ENCODE measurements around the gene NXN.

Gene NXN

GRCh38 chr17:880443-881269 lies 98.9 kb downstream of the NXN start:
- no peaks in the 10 kb centered on the region for H3K79me2 ChIP-seq (ENCODE audit: control insufficient read depth, low read length)
- no peaks in the 10 kb centered on the region for H3K9me3 ChIP-seq (ENCODE audit: control insufficient read depth, insufficient read depth, low read length)
- no peak for TF ChIP-seq EZH2phosphoT487 (IDR thresholded peaks at IDR 0.05; ENCODE audit: borderline replicate concordance, low read length)
- no peak for TF ChIP-seq CTCF (IDR thresholded peaks at IDR 0.05; ENCODE audit: low read depth, low read length, poor library complexity, severe bottlenecking)
- H3K27me3 ChIP-seq (ENCODE audit: control insufficient read depth, low read length), result no peaks in the 10 kb centered on the region
- no peak overlapping the region for H3K4me3 ChIP-seq (ENCODE audit: low read length)
- peaks cover 28% of the 10 kb centered on the region for H3K4me1 ChIP-seq (ENCODE audit: control insufficient read depth, low read length)
- H3F3A ChIP-seq (ENCODE audit: control insufficient read depth, insufficient read depth), result no peaks in the 10 kb centered on the region
- H4K20me1 ChIP-seq (ENCODE audit: control insufficient read depth, insufficient read depth, low read depth, low read length), result no peaks in the 10 kb centered on the region
- no peaks in the 10 kb centered on the region for H3K36me3 ChIP-seq (ENCODE audit: control insufficient read depth, low read length)
- no peaks in the 10 kb centered on the region for H3K9me2 ChIP-seq (replicated peaks; ENCODE audit: control insufficient read depth, low read length)
- no peak overlapping the region for H3K4me2 ChIP-seq (ENCODE audit: low read length)
- H3K27ac ChIP-seq (ENCODE audit: low read depth, low read length), result no peak overlapping the region

GRCh38 chr17:879546-880442 lies 99.8 kb downstream of the NXN start:
- peak; percentile 71 for TF ChIP-seq CTCF (IDR thresholded peaks at IDR 0.05; ENCODE audit: low read depth, low read length, poor library complexity, severe bottlenecking)
- no peak for TF ChIP-seq EZH2phosphoT487 (IDR thresholded peaks at IDR 0.05; ENCODE audit: borderline replicate concordance, low read length)
- Histone ChIP-seq H3K27me3 (ENCODE audit: control insufficient read depth, low read length) (no peaks in the 10 kb centered on the region), H3K4me3 (ENCODE audit: low read length) (no peak overlapping the region), H3F3A (ENCODE audit: control insufficient read depth, insufficient read depth) (no peaks in the 10 kb centered on the region), H3K4me1 (ENCODE audit: control insufficient read depth, low read length) (peaks cover 28% of the 10 kb centered on the region), H3K9me2 (replicated peaks; ENCODE audit: control insufficient read depth, low read length) (no peaks in the 10 kb centered on the region), H3K9me3 (ENCODE audit: control insufficient read depth, insufficient read depth, low read length) (no peaks in the 10 kb centered on the region), H3K4me2 (ENCODE audit: low read length) (peak overlapping the region; percentile 37; the same call in 1 of the 2 replicates), H3K79me2 (ENCODE audit: control insufficient read depth, low read length) (no peaks in the 10 kb centered on the region), H3K36me3 (ENCODE audit: control insufficient read depth, low read length) (no peaks in the 10 kb centered on the region), H4K20me1 (ENCODE audit: control insufficient read depth, insufficient read depth, low read depth, low read length) (no peaks in the 10 kb centered on the region), H3K27ac (ENCODE audit: low read depth, low read length) (no peak overlapping the region)

GRCh38 chr17:877630-878029 lies 101.9 kb downstream of the NXN start:
- peaks cover 19% of the 10 kb centered on the region for H3K4me1 ChIP-seq (ENCODE audit: control insufficient read depth, low read length)
- no peaks in the 10 kb centered on the region for H3K9me3 ChIP-seq (ENCODE audit: control insufficient read depth, insufficient read depth, low read length)
- TF ChIP-seq CTCF (IDR thresholded peaks at IDR 0.05; ENCODE audit: low read depth, low read length, poor library complexity, severe bottlenecking) (no peak), EZH2phosphoT487 (IDR thresholded peaks at IDR 0.05; ENCODE audit: borderline replicate concordance, low read length) (no peak)
- H3K4me3 ChIP-seq (ENCODE audit: low read length), result no peak overlapping the region
- H3K27me3 ChIP-seq (ENCODE audit: control insufficient read depth, low read length), result no peaks in the 10 kb centered on the region
- no peaks in the 10 kb centered on the region for H3K9me2 ChIP-seq (replicated peaks; ENCODE audit: control insufficient read depth, low read length)
- no peaks in the 10 kb centered on the region for H3K79me2 ChIP-seq (ENCODE audit: control insufficient read depth, low read length)
- H3K27ac ChIP-seq (ENCODE audit: low read depth, low read length), result no peak overlapping the region
- no peaks in the 10 kb centered on the region for H4K20me1 ChIP-seq (ENCODE audit: control insufficient read depth, insufficient read depth, low read depth, low read length)
- no peaks in the 10 kb centered on the region for H3F3A ChIP-seq (ENCODE audit: control insufficient read depth, insufficient read depth)
- H3K36me3 ChIP-seq (ENCODE audit: control insufficient read depth, low read length), result no peaks in the 10 kb centered on the region
- no peak overlapping the region for H3K4me2 ChIP-seq (ENCODE audit: low read length)
